SU-DHL-6 (cell line): ENCODE measurements around the gene C1orf21.

Experiments
- CTCF ChIP-seq: fragments of 200-600 bp; sonication (generic); IDR thresholded peaks from one replicate; pipeline ENCODE4 v1.5.1; 2017; ENCODE audit warnings: antibody characterized with exemption, mild to moderate bottlenecking, low read length, moderate library complexity; ENCODE audit not compliant: insufficient read depth, poor library complexity, severe bottlenecking
- EZH2phosphoT487 ChIP-seq: fragments of 200-600 bp; sonication (generic), shearing (Covaris generic); conservative IDR thresholded peaks from 2 replicates; pipeline ENCODE4 v1.6.1; 2018; ENCODE audit warnings: mild to moderate bottlenecking, antibody characterized with exemption, low read length, moderate library complexity, mixed read lengths

DNA sequence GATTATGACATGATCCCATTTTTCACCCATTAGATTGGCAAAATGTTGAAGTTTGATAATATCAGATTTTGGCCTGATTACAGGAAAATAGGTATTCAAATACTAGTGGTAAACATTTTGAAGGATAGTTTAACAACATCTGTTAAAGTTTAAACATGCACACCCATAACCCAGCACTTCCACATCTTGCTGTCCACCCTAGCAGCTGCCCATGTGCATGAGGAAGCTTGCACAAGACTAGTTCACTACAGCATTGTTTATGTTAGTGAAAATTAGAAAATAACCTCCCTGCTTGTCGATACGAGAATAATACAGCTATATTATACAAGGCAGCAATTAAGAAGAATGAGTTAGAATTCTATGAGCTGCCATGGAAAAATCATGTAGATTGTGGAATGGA lies 127.6 kb downstream of the C1orf21 start:
- TF ChIP-seq CTCF, result no peak
- TF ChIP-seq EZH2phosphoT487, result no peak
